Stimulated activated CD4-positive, alpha-beta T cell treated with anti-CD3 and anti-CD28 coated beads, Interleukin-15, amount 100 ng/mL, for 1 hour (primary cell): Measurements from ENCODE around the gene PRDM16.

Experiments
- DNase-seq, 2 donors: peaks; one replicate each; pipeline ENCODE4 v3.0.0-alpha.2; 2020; ENCODE audit warnings: low read depth in 1 of 2, low spot score in 1 of 2

Gene PRDM16

GRCh38 chr1:3404801-3405200, 335.8 kb downstream of the PRDM16 start:
- DNase-seq, result no peak

GRCh38 chr1:3405491-3405890, 336.5 kb downstream of the PRDM16 start:
- no peak for DNase-seq

GRCh38 chr1:3405974-3406867, 337.2 kb downstream of the PRDM16 start:
- DNase-seq, result no peak

- DNase-seq, result no peak
Observed at GRCh38 chr1:3407021-3407420, 338.0 kb downstream of the PRDM16 start.

GRCh38 chr1:3408751-3409266, 339.8 kb downstream of the PRDM16 start:
- DNase-seq, result no peak

- no peak for DNase-seq
Observed at GRCh38 chr1:3409366-3410141, 340.6 kb downstream of the PRDM16 start.

GRCh38 chr1:3410142-3410925, 341.3 kb downstream of the PRDM16 start:
- no peak for DNase-seq

- DNase-seq, result no peak
Observed at GRCh38 chr1:3411806-3412205, 342.8 kb downstream of the PRDM16 start.

GRCh38 chr1:3412376-3412775, 343.4 kb downstream of the PRDM16 start:
- no peak for DNase-seq

GRCh38 chr1:3413975-3414710, 345.1 kb downstream of the PRDM16 start:
- DNase-seq, result no peak

GRCh38 chr1:3415260-3416090, 346.5 kb downstream of the PRDM16 start:
- DNase-seq, result no peak

GRCh38 chr1:3417082-3417739, 348.2 kb downstream of the PRDM16 start:
- DNase-seq, result no peak

GRCh38 chr1:3417934-3418333, 348.9 kb downstream of the PRDM16 start:
- no peak for DNase-seq

GRCh38 chr1:3418600-3418999, 349.6 kb downstream of the PRDM16 start:
- no peak for DNase-seq

GRCh38 chr1:3419415-3420204, 350.6 kb downstream of the PRDM16 start:
- no peak for DNase-seq

- no peak for DNase-seq
Observed at GRCh38 chr1:3420218-3420951, 351.4 kb downstream of the PRDM16 start.

GRCh38 chr1:3422638-3423037, 353.6 kb downstream of the PRDM16 start:
- no peak for DNase-seq
